Muscle layer of duodenum (tissue), 2 donors: ENCODE results near the gene BAX.

Source experiments
- H3K27ac ChIP-seq: one replicate; pipeline ENCODE4 v1.7.0; 2013; ENCODE audit warnings: mild to moderate bottlenecking, low read length
- H3K27me3 ChIP-seq: one replicate; pipeline ENCODE4 v1.7.0; 2013; ENCODE audit warnings: low read depth, mild to moderate bottlenecking, control low read depth, low read length
- H3K36me3 ChIP-seq, 2 donors: one replicate each; pipeline ENCODE4 v1.7.0; 2013; ENCODE audit warnings: low read length in 2 of 2, control low read depth in 1 of 2, mild to moderate bottlenecking in 1 of 2; ENCODE audit not compliant: insufficient read depth in 2 of 2, control insufficient read depth in 1 of 2
- H3K4me1 ChIP-seq, 2 donors: one replicate each; pipeline ENCODE4 v1.7.0; 2013; ENCODE audit warnings: low read length in 2 of 2, mild to moderate bottlenecking in 2 of 2, control low read depth in 1 of 2, moderate library complexity in 1 of 2; ENCODE audit not compliant: insufficient read depth in 2 of 2, control insufficient read depth in 1 of 2
- H3K4me3 ChIP-seq, 2 donors: one replicate each; pipeline ENCODE4 v1.7.0; 2013; ENCODE audit warnings: low read length in 2 of 2, low read depth in 1 of 2, mild to moderate bottlenecking in 1 of 2
- H3K9me3 ChIP-seq, 2 donors: one replicate each; pipeline ENCODE4 v1.7.0; 2013; ENCODE audit warnings: low read length in 2 of 2, control low read depth in 1 of 2, mild to moderate bottlenecking in 1 of 2; ENCODE audit not compliant: control insufficient read depth in 1 of 2
- donor health status: healthy.

The BAX gene

GRCh38 chr19:48964205-48965039, 9.7 kb downstream of the BAX start:
- Histone ChIP-seq H3K36me3 (peaks cover 11 to 39% of the 10 kb centered on the region in 2 donors), H3K27me3 (no peaks in the 10 kb centered on the region), H3K4me1 (peaks cover 13 to 48% of the 10 kb centered on the region in 2 donors)

GRCh38 chr19:48965040-48965805, 10.5 kb downstream of the BAX start, which contains the start of gene FTL:
Gene FTL (plus strand): TSS chr19:48965309. CDS start chr19:48965508, 199 bp downstream.
- peaks cover 13 to 48% of the 10 kb centered on the region in 2 donors for H3K4me1 ChIP-seq
- H3K27ac ChIP-seq = peak within 1 kb of the TSS; percentile 89
- H3K27me3 ChIP-seq = no peaks in the 10 kb centered on the region
- peak within 1 kb of the TSS; percentile 95 to 97 for H3K4me3 ChIP-seq
- peaks cover 16 to 46% of the 10 kb centered on the region in 2 donors for H3K36me3 ChIP-seq
- no peaks in the 10 kb centered on the region for H3K9me3 ChIP-seq

More at GRCh38 chr19:48964205-48965039, 9.7 kb downstream of the BAX start:
- Histone ChIP-seq H3K27ac (peak overlapping the region; percentile 89), H3K9me3 (no peaks in the 10 kb centered on the region), H3K4me3 (peak overlapping the region; percentile 26 to 57)

GRCh38 chr19:48965806-48966540, 11.3 kb downstream of the BAX start:
- H3K27ac ChIP-seq = peak overlapping the region; percentile 87
- H3K9me3 ChIP-seq = no peaks in the 10 kb centered on the region
- peaks cover 13 to 52% of the 10 kb centered on the region in 2 donors for H3K4me1 ChIP-seq
- no peaks in the 10 kb centered on the region for H3K27me3 ChIP-seq
- H3K36me3 ChIP-seq = peaks cover 16 to 50% of the 10 kb centered on the region in 2 donors
- peak overlapping the region; percentile 95 to 97 for H3K4me3 ChIP-seq

- Histone ChIP-seq H3K27ac (peak overlapping the region; percentile 87), H3K36me3 (peaks cover 16 to 50% of the 10 kb centered on the region in 2 donors), H3K4me1 (peaks cover 13 to 55% of the 10 kb centered on the region in 2 donors), H3K9me3 (no peaks in the 10 kb centered on the region), H3K27me3 (no peaks in the 10 kb centered on the region), H3K4me3 (peak overlapping the region; percentile 95 to 97)
Observed at GRCh38 chr19:48966541-48967345, 12.1 kb downstream of the BAX start.

- Histone ChIP-seq H3K4me3 (peak overlapping the region in 1 of 2 donors; percentile 95), H3K4me1 (peaks cover 13 to 55% of the 10 kb centered on the region in 2 donors), H3K27ac (peak overlapping the region; percentile 12), H3K9me3 (no peaks in the 10 kb centered on the region), H3K27me3 (no peaks in the 10 kb centered on the region), H3K36me3 (peaks cover 16 to 50% of the 10 kb centered on the region in 2 donors)
Observed at GRCh38 chr19:48967346-48968178, 12.9 kb downstream of the BAX start.

- Histone ChIP-seq H3K36me3 (peaks cover 19 to 56% of the 10 kb centered on the region in 2 donors), H3K9me3 (no peaks in the 10 kb centered on the region), H3K4me3 (no peak overlapping the region), H3K27me3 (no peaks in the 10 kb centered on the region), H3K4me1 (peaks cover 13 to 52% of the 10 kb centered on the region in 2 donors), H3K27ac (peak overlapping the region; percentile 12)
Observed at GRCh38 chr19:48968179-48968661, 13.5 kb downstream of the BAX start.

GRCh38 chr19:48968813-48969218, 14.1 kb downstream of the BAX start:
- H3K27me3 ChIP-seq = no peaks in the 10 kb centered on the region
- peaks cover 13 to 46% of the 10 kb centered on the region in 2 donors for H3K4me1 ChIP-seq
- peaks cover 19 to 53% of the 10 kb centered on the region in 2 donors for H3K36me3 ChIP-seq
- H3K27ac ChIP-seq = no peak overlapping the region
- H3K4me3 ChIP-seq = no peak overlapping the region
- H3K9me3 ChIP-seq = no peaks in the 10 kb centered on the region

- H3K9me3 ChIP-seq = no peaks in the 10 kb centered on the region
- peaks cover 6 to 39% of the 10 kb centered on the region in 2 donors for H3K4me1 ChIP-seq
- peaks cover 19 to 53% of the 10 kb centered on the region in 2 donors for H3K36me3 ChIP-seq
- H3K27ac ChIP-seq = no peak overlapping the region
- H3K4me3 ChIP-seq = no peak overlapping the region
- H3K27me3 ChIP-seq = no peaks in the 10 kb centered on the region
Observed at GRCh38 chr19:48969276-48970138, 14.8 kb downstream of the BAX start.

- Histone ChIP-seq H3K9me3 (no peaks in the 10 kb centered on the region), H3K4me3 (no peak overlapping the region), H3K27me3 (no peaks in the 10 kb centered on the region), H3K36me3 (peaks cover 19 to 54% of the 10 kb centered on the region in 2 donors), H3K27ac (no peak overlapping the region), H3K4me1 (peaks cover 4 to 37% of the 10 kb centered on the region in 2 donors)
Observed at GRCh38 chr19:48970139-48970766, 15.6 kb downstream of the BAX start.
